Pulmonary artery endothelial cell (primary cell): Measurements from ENCODE around the gene ZNF276. TPM values are rescaled to one million over a fixed set of nuclear protein-coding genes. Genes with fewer than 3 reads are reported as not detected.
A peak's percentile ranks its signal among the peaks of the same experiment; 100 is the strongest.
"Not testable (repeated sequence)": the region's sequence is repeated elsewhere in the genome, so short reads cannot be mapped to it uniquely, and the experiment has no call there.

Experiments used
- DNase-seq: peaks from one replicate; pipeline ENCODE4 v3.0.0-alpha.2; 2011; ENCODE audit warnings: low read depth, low spot score
- total RNA-seq: library from RNA; depleted of rRNA; stranded (reverse); fragments of >200 nt; gene quantifications from 2 replicates; pipeline ENCODE4 v1.2.3, GENCODE V29; 2014

The ZNF276 gene
- total RNA-seq, 1 donor from 2014 or later: 18.9 TPM

DNA sequence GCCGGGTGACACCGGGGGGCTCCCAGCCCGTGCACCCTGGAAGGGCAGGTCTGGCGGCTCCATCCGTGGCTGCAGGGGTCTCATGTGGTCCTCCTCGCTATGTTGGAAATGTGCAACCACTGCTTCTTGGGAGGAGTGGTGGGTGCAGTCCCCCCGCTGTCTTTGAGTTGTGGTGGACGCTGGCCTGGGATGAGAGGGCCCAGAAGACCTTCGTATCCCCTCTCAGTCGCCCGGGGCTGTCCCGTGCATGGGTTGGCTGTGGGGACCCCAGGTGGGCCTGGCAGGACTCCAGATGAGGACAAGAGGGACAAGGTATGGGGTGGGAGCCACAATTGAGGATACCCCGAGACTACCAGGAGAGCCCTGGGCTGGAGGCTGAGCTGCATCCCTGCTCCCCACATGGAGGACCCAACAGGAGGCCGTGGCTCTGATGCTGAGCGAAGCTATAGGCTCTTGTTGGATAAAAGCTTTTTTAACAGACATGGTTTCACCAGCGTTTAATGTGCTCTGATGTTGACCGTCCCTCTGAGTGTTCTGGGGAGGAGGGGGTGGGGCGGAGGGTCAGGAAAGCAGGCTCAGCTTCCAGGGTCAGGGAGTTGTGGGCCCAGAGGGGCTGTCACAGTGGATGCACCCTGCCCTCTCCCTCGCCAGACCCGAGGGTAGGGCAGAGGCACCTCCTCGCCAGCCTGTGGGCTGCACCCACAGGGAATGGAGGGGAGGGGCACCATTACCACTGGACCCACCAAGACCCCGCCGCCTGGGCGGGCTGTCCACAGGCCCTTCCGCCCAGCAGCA lies 25.3 kb upstream of the ZNF276 start:
- DNase-seq: no peak

DNA sequence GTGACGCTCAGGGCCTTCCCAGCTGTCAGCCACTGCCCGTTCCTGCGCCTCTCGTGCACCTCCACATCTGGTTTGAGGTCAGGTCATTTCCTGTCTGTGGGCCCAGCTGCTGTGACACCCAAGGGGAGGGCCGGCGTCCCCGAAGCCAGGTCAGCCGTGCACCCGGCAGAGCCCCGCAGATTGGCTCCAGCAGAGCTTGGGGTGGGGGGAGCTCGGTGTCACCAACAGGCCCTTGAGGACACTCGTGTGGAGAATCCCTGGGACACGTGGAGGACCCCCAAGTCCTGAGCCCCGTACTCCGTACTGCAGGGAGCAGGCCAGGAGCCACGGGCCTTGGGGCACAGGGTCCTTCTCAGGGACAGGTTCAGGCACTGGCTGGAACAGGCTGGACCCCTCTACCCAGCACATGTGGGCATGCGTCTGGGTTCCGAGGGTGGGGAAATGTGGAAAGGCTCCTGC lies 24.6 kb upstream of the ZNF276 start:
- DNase-seq: no peak

DNA sequence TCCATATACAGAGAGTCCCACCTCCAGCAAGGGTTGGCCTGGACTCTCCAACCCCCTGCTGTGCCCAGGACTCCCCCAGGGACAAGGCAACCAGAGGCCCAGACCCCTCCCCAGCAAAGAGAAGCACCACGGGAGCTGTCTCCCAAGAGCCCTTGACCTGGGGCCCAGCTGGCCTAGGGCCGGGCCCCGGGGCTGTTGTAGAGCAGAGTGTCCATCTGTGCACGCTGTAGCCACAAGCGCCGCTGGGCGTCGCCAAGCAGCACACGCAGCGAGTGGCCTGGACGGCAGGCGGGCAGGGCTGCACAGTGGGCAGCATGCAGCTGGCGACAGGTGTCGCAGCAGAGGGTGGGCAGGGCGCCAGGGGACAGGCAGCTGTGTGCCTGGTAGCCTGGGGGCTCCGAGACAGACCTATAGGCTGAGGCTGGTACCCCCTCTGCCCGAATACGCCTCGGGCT lies 24.1 kb upstream of the ZNF276 start:
- no peak for DNase-seq

- DNase-seq: no peak
Observed at GRCh38 chr16:89697616-89698331, 23.6 kb upstream of the ZNF276 start.

DNA sequence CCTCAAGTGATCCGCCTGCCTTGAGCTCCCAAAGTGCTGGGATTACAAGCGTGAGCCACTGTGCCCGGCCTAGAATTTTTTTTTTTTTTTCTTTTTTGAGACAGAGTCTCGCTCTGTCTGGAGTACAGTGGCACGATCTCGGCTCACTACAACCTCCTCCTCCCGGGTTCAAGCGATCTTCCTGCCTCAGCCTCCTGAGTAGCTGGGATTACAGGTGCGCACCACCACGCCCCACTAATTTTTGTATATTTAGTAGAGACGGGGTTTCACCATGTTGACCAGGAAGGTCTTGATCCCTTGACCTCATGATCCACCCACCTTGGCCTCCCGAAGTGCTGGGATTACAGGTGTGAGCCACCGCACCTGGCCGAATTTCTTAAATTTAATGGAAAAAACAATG lies 22.6 kb upstream of the ZNF276 start:
- not testable (repeated sequence) for DNase-seq

DNA sequence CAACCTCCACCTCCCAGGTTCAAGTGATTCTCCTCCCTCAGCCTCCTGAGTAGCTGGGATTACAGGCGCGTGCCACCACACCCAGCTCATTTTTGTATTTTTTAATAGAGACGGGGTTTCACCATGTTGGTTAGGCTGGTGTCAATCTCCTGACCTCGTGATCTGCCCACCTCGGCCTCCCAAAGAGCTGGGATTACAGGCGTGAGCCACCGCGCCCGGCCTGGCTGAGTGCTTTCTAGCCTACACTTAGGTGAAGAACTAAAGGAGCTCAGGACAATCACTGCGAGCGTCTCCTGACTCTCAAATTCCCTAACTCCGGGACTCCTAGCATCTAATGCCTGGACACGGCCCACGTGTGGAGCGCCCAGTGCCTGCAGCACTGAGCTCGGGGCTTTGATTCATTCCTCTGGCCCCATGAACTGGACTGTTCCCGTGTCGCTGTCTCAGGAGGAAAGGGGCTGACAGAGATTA lies 21.7 kb upstream of the ZNF276 start:
- not testable (repeated sequence) for DNase-seq

DNA sequence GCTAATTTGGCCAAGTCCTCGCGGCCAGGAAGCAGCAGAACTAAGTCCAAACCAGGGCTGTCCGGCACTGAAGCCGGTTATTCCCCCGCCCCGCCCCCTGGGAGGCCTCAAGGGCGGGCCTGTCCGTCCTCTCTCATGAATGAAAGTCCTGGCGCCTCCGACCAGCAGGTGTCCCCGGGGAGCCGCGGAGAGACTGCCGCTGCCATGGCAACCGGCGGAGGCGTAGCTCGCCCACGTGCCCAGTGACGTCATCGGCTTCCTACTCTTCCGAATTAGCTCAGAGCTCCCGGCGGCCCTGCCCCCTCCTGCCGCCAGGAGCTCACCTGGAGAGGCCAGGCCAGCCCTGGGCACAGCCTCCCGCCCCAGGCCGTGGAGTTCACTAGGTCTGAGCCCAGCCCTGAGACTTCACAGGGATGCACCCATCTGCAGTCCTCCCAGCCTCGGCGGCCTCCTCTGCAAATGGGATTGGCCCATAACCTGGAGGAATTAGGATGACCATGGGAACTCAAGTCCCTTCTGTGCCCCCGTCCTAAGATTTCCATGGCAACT lies 21.2 kb upstream of the ZNF276 start:
- peak; percentile 89 for DNase-seq

DNA sequence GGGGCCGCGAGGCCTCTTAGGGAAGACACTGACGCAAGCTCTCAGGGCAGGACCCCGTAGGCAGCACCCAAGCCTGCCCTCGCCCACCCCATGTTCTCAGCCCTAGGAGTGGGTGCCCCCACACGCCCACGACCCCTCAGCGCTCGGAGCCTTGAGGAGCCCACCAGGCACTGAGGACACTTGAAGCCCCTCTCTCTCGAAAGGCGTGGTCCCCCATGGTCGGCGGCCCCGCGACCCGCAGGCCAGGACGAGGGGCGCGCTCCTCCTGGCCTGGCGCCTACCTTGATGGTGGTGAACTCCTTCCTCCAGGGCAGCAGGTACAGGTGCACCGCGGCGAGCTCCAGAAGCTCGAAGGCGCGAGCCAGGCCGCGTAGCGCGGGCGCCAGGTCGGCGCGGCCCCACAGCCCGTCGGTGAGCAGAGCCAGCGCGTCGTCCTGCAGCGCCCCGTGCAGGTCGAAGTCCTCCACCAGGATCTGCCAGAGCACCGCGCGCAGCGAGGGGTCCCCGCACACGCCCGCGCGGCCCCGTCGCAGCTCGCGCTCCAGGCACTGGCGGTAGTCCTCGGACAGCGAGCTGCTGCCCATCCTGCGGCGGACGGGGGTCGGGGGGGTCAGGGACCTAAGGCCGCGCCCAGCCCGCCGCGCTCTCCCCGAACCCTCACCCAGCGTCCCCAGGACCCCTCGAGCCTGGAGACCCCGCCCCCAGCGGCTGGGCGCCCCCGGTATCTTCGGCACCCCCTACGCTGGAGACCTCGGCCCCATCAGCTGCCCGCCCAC lies 20.5 kb upstream of the ZNF276 start:
- DNase-seq: no peak

- no peak for DNase-seq
Observed at GRCh38 chr16:89701425-89702406, 19.6 kb upstream of the ZNF276 start, which contains the start of gene SPATA2L. Gene SPATA2L (minus strand): TSS chr16:89701705. CDS start chr16:89701232, 473 bp downstream.

GRCh38 chr16:89704281-89704680 lies 17.1 kb upstream of the ZNF276 start:
- DNase-seq: no peak

DNA sequence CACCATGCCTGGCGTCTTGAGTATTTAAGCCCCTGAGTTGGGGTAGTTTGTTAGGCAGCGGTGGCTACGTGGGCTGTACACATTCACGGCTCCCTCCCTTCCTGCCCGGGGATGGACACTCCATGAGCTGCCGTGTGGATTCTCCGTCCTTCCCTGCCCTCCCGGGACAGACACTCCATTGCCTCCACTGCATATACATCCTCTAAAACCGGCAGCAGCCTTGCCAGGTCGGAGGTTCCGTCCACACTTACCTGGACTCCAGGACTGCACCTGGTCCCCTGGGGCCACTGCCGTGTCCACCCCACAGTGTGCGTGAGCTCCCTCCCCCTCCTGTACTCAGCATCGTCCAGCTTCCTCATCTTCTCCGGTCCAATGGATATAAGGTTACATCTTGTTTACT lies 16.3 kb upstream of the ZNF276 start:
- no peak for DNase-seq

- DNase-seq: no peak
Observed at GRCh38 chr16:89706518-89707260, 14.6 kb upstream of the ZNF276 start.

DNA sequence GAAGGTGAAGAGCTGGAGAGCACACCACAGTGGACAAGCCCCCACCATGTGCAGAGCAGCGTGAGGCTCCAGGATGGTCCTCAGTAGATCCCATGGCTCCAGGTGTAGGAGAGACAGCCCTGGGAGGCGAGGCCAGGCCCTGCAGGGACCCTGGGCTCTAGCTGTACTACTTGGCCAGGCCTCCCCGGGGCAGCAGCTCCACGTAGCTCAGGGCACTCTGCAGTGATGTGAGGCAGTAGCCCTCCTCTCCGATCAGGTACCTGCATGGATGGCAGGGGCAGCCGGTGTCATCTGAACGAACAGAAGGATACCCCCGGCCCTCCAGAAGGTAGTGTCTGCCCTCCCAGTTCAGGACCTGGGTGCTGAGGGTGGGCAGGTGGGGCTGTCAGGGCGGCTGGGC lies 13.6 kb upstream of the ZNF276 start:
- no peak for DNase-seq

DNA sequence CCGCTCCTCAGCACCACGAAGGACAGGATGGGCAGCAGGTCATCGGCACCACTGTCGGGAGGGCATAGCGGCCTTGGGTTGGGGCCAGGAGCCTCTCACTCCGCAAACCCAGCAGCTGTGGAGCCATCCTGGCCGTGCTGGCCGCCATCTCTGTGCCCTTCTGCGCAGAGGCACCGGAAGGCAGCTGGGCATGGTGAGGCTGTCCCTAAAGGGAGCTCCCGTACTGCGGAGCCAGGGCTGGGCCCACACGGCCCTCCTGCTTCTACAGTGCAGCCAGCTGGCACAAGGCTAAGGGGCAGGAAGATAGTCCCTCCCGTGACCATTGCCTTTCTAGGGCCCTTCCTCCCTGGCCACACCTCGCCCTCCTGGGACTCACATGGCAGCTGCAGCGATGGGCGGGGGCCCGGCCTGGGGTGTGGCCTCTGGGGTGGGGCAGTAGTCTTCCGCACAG lies 12.8 kb upstream of the ZNF276 start:
- DNase-seq: no peak

- DNase-seq: no peak
Observed at GRCh38 chr16:89709166-89709565, 12.2 kb upstream of the ZNF276 start.

- DNase-seq: no peak
Observed at GRCh38 chr16:89709716-89710432, 11.5 kb upstream of the ZNF276 start.

DNA sequence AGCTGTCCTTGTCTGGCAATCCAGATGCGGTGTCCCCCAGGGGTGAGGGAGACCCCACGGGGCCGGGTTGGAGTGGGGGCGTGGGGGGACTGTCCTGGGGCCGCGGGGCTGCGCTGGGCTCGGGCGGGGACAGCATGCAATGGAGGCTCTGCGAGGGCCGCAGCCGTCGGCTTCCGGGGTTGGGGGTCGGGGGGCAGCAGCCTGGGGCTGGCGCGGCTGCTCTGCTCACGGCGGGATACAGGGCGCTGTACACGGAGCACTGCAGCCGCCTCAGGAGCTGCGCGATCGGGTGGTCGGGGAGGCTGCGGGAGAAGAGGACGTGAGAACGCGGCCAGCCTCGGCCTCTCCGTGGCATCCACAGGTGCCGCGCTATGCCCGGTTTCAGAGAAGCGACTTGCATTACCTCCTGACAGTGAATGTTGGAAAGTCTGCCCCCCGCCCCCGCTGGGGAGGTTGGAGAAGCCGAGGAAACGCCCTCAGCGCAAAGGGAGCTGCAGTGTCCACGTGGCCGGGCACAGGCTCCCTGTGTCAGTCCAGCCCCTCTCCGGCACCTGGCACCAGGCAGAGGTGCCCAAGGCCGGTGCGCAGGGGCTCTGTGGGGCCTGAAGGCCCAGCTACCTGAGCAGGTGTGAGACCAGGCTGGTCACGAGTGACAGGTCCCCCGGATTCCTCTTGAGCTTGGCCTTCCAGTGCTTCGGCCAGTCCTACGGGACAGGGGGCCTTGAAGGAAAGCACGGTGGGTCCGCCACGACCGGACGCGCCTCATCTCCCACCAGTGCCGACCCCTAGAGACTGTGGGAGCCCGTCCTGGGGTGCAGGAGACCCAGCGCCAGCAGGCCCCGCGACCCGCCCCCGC lies 10.4 kb upstream of the ZNF276 start:
- DNase-seq: no peak
